ENCODE data around the gene ZNF695.

DNA sequence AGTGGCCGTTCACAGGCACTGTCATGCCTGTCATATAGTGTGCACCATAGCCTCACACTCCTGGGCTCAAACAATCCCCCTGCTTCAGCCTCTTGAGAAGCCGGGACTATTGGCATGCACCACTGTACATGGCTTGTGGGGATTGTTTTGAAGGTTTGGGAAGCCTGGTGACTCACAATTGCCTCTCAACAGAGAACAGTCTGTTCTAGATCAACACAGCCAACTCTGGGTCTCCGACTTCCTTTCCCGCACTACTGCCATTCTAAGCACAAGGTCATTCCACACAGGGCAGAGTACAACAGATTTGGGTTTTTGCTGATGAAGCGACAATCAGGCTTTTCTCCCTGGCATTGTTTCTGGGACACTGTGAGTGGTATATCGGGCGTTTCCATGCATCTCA, 60.6 kb downstream of the ZNF695 start:
- TF ChIP-seq, protein P1, sequence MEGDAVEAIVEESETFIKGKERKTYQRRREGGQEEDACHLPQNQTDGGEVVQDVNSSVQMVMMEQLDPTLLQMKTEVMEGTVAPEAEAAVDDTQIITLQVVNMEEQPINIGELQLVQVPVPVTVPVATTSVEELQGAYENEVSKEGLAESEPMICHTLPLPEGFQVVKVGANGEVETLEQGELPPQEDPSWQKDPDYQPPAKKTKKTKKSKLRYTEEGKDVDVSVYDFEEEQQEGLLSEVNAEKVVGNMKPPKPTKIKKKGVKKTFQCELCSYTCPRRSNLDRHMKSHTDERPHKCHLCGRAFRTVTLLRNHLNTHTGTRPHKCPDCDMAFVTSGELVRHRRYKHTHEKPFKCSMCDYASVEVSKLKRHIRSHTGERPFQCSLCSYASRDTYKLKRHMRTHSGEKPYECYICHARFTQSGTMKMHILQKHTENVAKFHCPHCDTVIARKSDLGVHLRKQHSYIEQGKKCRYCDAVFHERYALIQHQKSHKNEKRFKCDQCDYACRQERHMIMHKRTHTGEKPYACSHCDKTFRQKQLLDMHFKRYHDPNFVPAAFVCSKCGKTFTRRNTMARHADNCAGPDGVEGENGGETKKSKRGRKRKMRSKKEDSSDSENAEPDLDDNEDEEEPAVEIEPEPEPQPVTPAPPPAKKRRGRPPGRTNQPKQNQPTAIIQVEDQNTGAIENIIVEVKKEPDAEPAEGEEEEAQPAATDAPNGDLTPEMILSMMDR (IDR thresholded peaks at IDR 0.05), result no peak
- TF ChIP-seq, protein P2, sequence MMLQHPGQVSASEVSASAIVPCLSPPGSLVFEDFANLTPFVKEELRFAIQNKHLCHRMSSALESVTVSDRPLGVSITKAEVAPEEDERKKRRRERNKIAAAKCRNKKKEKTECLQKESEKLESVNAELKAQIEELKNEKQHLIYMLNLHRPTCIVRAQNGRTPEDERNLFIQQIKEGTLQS (CRISPR knock-in tag; conservative IDR thresholded peaks at IDR 0.05), result no peak
- TF ChIP-seq, protein P3, sequence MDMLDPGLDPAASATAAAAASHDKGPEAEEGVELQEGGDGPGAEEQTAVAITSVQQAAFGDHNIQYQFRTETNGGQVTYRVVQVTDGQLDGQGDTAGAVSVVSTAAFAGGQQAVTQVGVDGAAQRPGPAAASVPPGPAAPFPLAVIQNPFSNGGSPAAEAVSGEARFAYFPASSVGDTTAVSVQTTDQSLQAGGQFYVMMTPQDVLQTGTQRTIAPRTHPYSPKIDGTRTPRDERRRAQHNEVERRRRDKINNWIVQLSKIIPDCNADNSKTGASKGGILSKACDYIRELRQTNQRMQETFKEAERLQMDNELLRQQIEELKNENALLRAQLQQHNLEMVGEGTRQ (CRISPR knock-in tag; IDR thresholded peaks at IDR 0.05), result no peak
- TF ChIP-seq, protein P4, sequence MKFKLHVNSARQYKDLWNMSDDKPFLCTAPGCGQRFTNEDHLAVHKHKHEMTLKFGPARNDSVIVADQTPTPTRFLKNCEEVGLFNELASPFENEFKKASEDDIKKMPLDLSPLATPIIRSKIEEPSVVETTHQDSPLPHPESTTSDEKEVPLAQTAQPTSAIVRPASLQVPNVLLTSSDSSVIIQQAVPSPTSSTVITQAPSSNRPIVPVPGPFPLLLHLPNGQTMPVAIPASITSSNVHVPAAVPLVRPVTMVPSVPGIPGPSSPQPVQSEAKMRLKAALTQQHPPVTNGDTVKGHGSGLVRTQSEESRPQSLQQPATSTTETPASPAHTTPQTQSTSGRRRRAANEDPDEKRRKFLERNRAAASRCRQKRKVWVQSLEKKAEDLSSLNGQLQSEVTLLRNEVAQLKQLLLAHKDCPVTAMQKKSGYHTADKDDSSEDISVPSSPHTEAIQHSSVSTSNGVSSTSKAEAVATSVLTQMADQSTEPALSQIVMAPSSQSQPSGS (CRISPR knock-in tag; IDR thresholded peaks at IDR 0.05; ENCODE audit: borderline replicate concordance, low read depth), result no peak
- TF ChIP-seq, protein P5, sequence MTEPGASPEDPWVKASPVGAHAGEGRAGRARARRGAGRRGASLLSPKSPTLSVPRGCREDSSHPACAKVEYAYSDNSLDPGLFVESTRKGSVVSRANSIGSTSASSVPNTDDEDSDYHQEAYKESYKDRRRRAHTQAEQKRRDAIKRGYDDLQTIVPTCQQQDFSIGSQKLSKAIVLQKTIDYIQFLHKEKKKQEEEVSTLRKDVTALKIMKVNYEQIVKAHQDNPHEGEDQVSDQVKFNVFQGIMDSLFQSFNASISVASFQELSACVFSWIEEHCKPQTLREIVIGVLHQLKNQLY (CRISPR knock-in tag; IDR thresholded peaks at IDR 0.05), result no peak
- TF ChIP-seq CBFB (CRISPR knock-in tag; IDR thresholded peaks at IDR 0.05; ENCODE audit: low read depth) (no peak), ZNF232 (CRISPR knock-in tag; IDR thresholded peaks at IDR 0.05) (no peak), FOXK1 (CRISPR knock-in tag; IDR thresholded peaks at IDR 0.05) (no peak), RORB (CRISPR knock-in tag; IDR thresholded peaks at IDR 0.05) (no peak), ZBTB21 (CRISPR knock-in tag; IDR thresholded peaks at IDR 0.05; ENCODE audit: borderline replicate concordance) (no peak)
- TF ChIP-seq, protein P6, sequence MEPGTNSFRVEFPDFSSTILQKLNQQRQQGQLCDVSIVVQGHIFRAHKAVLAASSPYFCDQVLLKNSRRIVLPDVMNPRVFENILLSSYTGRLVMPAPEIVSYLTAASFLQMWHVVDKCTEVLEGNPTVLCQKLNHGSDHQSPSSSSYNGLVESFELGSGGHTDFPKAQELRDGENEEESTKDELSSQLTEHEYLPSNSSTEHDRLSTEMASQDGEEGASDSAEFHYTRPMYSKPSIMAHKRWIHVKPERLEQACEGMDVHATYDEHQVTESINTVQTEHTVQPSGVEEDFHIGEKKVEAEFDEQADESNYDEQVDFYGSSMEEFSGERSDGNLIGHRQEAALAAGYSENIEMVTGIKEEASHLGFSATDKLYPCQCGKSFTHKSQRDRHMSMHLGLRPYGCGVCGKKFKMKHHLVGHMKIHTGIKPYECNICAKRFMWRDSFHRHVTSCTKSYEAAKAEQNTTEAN (CRISPR knock-in tag; IDR thresholded peaks at IDR 0.05), result no peak
- TF ChIP-seq, protein P7, sequence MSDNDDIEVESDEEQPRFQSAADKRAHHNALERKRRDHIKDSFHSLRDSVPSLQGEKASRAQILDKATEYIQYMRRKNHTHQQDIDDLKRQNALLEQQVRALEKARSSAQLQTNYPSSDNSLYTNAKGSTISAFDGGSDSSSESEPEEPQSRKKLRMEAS (CRISPR knock-in tag; IDR thresholded peaks at IDR 0.05), result no peak
